ENCODE measurements around the gene C10orf71.

C10orf71 gene

GRCh38 chr10:49275896-49276295 lies 23.1 kb upstream of the C10orf71 start:
- no peak for DNase-seq

DNA sequence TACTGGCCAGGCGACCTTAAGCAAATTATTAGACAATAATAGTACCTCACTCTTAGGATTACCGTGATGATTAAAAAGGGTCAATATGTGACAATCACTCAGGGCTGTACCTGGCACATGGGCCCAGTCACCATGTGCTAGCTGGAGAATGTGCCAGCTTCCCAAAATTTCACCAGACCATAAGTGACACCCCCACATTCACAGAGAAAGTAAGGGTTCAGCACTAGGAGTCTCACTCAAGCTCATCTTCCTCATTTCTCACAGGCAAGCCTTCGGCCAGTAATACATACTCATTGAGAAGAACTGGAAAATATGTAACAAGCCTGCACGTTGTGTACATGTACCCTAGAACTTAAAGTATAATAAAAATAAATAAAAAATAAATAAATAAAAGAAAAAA lies 22.4 kb upstream of the C10orf71 start:
- DNase-seq, result no peak

DNA sequence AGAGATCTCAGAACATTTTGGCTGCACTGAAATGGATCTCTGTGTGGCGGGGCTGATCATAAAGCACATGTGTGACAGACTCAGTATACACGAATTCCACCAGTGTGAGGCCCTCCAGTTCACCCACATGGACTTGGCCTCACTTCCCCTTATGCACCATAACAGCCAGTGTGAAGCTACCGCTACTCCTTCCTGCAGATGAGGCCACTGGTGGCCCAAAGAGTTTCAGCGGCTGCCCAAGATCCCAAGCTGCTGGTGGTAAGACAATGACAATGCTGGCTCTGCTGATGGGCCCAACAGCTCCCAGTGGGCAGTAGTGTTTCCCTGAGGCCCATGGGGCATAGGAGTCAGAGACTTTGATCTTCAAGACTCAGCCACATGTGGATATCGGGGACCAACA lies 21.0 kb upstream of the C10orf71 start:
- DNase-seq, result no peak

GRCh38 chr10:49278497-49278981 lies 20.4 kb upstream of the C10orf71 start:
- no peak for DNase-seq

- DNase-seq, result no peak
These were observed 19.7 kb upstream of the C10orf71 start for GRCh38 chr10:49279015-49279880.

DNA sequence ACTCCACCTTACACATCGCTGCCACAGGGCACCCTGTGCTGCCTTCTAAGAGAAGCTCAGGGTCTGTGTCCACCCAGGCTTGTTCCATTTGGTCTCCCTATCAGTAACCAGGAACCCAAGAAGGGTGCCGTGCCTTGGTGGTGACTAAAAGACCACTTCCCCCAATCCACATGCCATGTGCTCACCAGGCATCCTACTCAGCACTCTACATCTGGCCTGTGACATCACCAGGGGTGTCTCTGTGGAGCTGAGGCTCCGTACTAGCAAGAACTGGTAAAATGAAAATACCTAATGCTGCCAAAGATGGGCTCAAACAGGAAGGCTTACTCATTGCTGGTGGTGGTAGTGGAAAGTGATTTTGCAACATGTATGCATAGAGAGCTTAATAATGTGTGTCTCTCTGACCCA lies 19.0 kb upstream of the C10orf71 start:
- DNase-seq, result no peak

DNA sequence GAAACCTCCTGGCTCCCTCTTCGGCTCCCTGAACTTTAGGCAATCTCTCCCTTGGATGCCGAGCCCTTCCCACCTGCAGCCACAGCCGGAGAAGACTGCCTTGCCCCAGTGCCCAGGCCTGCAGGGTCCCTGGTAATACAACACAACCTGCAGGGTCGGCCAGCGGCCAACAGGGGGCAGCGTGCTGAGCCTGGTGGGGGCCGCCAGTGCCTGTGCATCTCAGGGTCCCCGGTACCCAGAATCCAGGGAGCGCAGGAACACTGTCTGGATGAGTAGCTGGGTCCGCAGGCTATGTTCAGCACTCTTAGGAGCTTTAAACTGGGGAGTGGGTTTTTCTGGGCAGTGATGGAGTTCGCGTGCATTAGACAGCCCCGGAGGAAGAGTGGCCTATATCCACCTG lies 17.5 kb upstream of the C10orf71 start:
- no peak for DNase-seq

- DNase-seq, result no peak
These were observed 16.7 kb upstream of the C10orf71 start for GRCh38 chr10:49282306-49282705.

GRCh38 chr10:49282879-49283341 lies 16.1 kb upstream of the C10orf71 start:
- no peak for DNase-seq

DNA sequence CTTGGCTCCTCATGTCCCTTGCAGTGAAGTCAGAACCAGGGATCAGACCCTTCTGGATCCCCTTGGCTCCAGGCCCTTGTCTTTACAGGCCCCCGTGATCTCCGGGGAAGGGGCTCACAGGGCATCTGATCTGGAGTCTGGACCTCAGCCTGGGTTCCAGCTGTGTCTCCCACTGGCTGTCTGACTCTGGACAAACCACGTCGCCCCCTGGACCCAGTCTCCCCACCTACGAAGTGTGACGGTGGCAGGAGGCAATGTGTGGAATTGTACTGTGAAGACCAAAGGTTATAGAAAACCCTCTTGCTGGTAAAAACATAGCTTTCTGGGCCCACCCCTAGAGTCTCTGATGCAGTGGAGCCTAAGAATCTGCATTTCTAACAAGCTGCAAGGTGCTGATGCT lies 15.5 kb upstream of the C10orf71 start:
- DNase-seq, result no peak

GRCh38 chr10:49284356-49284755 lies 14.6 kb upstream of the C10orf71 start:
- DNase-seq, result no peak

DNA sequence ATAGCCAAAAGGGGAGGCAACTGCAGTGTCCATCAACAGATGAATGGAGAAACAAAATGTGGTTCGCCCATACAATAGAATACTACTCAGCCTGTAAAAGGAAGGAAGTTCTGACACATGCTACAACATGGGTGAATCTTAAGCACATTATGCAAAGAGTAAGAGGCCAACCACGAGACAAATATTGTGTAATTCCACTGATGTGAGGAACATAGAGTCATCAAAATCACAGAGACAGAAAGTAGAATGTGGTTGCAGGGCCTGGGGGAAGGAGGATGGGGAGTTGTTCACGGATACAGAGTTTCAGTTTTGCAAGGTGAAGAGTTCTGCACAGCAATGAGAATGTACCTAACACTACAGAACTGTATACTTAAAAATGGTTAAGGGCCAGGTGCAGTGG lies 13.7 kb upstream of the C10orf71 start:
- no peak for DNase-seq

DNA sequence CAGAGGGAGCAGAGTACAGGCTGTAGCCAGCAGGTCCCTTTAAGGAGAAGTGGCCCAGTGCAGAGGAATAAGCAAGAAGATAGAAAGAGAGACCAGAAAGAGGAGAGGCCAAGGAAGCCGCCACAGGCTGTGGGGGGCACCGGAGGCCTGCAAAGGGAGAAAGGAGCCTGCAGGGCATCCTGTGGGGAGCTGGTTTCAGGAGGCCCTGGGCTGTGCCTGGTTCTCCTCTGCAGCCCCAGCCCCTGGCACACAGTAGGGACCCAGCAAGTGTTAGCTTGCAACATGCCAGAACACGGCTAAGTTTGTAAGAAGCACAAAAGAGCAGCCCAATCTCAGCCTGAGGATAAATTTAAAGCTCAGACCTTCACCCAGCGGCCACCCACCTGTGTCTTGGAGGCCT lies 12.3 kb upstream of the C10orf71 start:
- DNase-seq, result no peak

- DNase-seq, result no peak
These were observed 11.2 kb upstream of the C10orf71 start for GRCh38 chr10:49287689-49288340.

DNA sequence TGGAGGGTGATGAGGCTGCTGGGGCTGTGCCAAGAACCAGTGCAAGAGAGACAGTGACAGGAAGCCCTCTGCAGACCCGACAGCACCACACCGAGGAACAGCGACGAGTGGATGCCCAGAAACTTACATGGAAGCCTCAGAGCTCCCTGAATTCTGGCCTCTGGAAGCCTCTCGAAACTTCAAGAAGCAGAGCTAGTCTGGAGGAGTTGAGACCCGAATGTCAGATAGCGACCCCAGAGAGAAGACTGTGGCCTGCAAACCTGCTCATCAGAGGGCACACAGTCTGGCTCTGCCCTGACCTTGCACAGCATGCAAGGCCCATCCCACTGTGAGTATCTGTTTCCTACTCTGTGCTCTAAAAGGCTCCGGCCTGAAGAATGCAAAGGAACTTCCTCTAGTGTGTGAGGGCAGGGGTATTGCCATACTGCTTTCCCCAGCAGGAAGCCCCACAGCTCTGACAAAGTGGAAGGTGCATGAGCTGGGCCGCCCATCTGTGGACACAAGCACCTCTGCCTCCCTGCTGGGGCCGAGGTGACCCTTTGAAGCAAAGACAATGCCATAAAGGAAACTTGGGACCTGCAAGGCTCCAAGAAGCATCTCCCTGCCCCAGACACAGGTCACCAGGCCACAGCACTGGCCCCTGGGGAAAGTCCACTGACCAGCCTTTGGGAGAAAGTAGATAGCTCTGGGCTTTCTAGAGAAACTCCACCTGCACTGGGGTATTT lies 10.5 kb upstream of the C10orf71 start:
- DNase-seq, result no peak

- DNase-seq, result no peak
These were observed 9.5 kb upstream of the C10orf71 start for GRCh38 chr10:49289480-49289879.

- DNase-seq, result no peak
These were observed 8.8 kb upstream of the C10orf71 start for GRCh38 chr10:49290131-49290530.

DNA sequence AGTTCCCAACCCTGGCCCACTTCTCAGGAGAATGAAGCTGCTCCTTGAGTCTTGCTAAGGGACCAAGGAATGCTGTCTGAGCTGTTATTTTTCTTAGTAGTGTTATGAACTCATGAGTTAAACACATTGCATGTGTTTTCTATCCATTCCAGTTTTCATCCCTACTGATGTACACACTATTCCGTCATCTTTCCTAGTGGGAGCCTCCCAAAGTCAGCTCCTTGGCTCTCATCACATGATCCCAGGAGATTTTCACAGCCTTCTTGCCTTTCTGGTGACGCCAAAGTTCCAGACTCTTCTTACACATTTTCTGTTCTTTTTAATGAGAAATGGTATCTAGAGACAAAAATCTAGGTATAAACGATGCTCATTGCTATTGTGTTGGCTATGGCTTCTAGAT lies 8.4 kb upstream of the C10orf71 start:
- DNase-seq, result no peak

- DNase-seq, result no peak
These were observed 6.3 kb upstream of the C10orf71 start for GRCh38 chr10:49292565-49293207.

- no peak for DNase-seq
These were observed 5.8 kb upstream of the C10orf71 start for GRCh38 chr10:49293208-49293603.

DNA sequence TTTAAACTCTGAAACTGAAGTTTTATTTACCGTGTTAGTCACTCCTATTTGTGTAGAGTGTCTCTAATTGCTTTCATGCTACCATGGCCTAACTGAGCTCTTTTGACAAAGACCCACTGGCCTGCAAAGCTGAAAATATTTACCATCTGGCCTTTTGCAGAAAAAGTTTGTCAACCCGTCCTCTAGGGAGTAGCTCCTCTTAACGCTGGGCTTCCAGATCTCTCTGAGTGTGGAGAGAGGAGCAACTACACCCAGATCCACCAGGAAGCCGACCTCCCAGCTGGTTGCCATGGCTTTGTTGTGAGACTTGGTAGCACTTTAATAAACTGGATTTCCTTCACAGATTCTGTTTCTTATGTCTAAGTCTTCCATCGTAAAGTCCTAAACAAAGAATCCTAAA lies 4.2 kb upstream of the C10orf71 start:
- no peak for DNase-seq

GRCh38 chr10:49295297-49295696 lies 3.7 kb upstream of the C10orf71 start:
- DNase-seq, result no peak

DNA sequence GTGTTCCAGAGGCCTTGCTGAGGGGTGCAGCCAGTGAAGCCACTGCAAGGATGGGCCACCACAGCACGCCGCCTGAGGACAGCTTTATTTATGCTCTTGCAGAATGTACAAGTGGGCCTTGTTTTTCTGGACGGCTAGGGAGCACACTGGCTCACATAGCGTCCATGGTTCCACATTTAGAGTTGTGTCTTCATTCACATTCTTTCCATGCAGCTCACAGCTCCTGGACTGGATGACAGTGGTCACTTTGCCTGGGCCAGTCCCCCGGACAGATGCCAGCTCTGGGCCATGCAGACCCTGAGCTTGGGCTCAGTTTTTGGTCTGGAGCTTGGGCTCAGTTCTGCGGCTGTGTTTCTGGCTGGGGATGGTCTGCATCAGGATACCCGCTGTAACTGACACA lies 2.6 kb upstream of the C10orf71 start:
- DNase-seq, result no peak

Measured in activated effector memory CD4-positive, alpha-beta T cell treated with anti-CD3 and anti-CD28 coated beads, Interleukin-2, amount 50 U/mL, for 16 hours (primary cell).